Retina (tissue), 1 donor: ENCODE measurements around the gene FGF14.

Experiments used
- DNase-seq: peaks from one replicate; pipeline ENCODE4 v3.0.0-alpha.2; 2016

FGF14 gene

GRCh38 chr13:102401766-102402165 lies at the start of gene FGF14:
FGF14 (minus strand) TSS chr13:102402048.
- no peak for DNase-seq

- no peak for DNase-seq
Measured at GRCh38 chr13:102443249-102443648, 41.4 kb upstream of the FGF14 start.

GRCh38 chr13:102441085-102441484 lies 39.2 kb upstream of the FGF14 start:
- no peak for DNase-seq

- no peak for DNase-seq
Measured at GRCh38 chr13:102440259-102440936, 38.5 kb upstream of the FGF14 start.

GRCh38 chr13:102422690-102423089 lies 20.8 kb upstream of the FGF14 start:
- DNase-seq: no peak

GRCh38 chr13:102405499-102406100 lies 3.8 kb upstream of the FGF14 start:
- DNase-seq: no peak

GRCh38 chr13:102402290-102402689 lies 442 bp upstream of the FGF14 start:
- no peak for DNase-seq

- peak; percentile 66 for DNase-seq
Measured at GRCh38 chr13:102401265-102401664, 583 bp downstream of the FGF14 start.

- no peak for DNase-seq
Measured at GRCh38 chr13:102400675-102401145, 1.1 kb downstream of the FGF14 start.

- DNase-seq: peak; percentile 75
Measured at GRCh38 chr13:102399791-102400674, 1.8 kb downstream of the FGF14 start.

GRCh38 chr13:102395939-102396338 lies 5.9 kb downstream of the FGF14 start:
- no peak for DNase-seq

GRCh38 chr13:102395174-102395573 lies 6.7 kb downstream of the FGF14 start:
- DNase-seq: no peak

- peak; percentile 100 for DNase-seq
Measured at GRCh38 chr13:102394158-102395053, 7.4 kb downstream of the FGF14 start.

GRCh38 chr13:102392481-102393209 lies 9.2 kb downstream of the FGF14 start:
- no peak for DNase-seq

- no peak for DNase-seq
Measured at GRCh38 chr13:102386461-102386860, 15.4 kb downstream of the FGF14 start.

- no peak for DNase-seq
Measured at GRCh38 chr13:102380012-102380411, 21.8 kb downstream of the FGF14 start.

GRCh38 chr13:102376318-102376717 lies 25.5 kb downstream of the FGF14 start:
- DNase-seq: no peak

GRCh38 chr13:102374726-102375125 lies 27.1 kb downstream of the FGF14 start:
- DNase-seq: no peak

GRCh38 chr13:102374233-102374632 lies 27.6 kb downstream of the FGF14 start:
- DNase-seq: no peak

GRCh38 chr13:102373221-102373620 lies 28.6 kb downstream of the FGF14 start:
- no peak for DNase-seq

- no peak for DNase-seq
Measured at GRCh38 chr13:102369302-102369701, 32.5 kb downstream of the FGF14 start.

GRCh38 chr13:102367836-102368235 lies 34.0 kb downstream of the FGF14 start:
- DNase-seq: no peak
